MG63 (cell line): ENCODE data around the gene SLC47A1. TPM values are rescaled to one million over a fixed set of nuclear protein-coding genes. Genes with fewer than 3 reads are reported as not detected.
"Not testable (repeated sequence)": the region's sequence is repeated elsewhere in the genome, so short reads cannot be mapped to it uniquely, and the experiment has no call there.

Experiments
- DNase-seq: peaks from one replicate; pipeline ENCODE4 v3.0.0-alpha.2; 2020
- H3K27me3 ChIP-seq: fragments of 250-450 bp; sonication (Bioruptor Pico); 2 replicates; pipeline ENCODE4 v1.5.1; 2020; ENCODE audit warnings: mild to moderate bottlenecking, moderate library complexity
- H3K36me3 ChIP-seq: fragments of 250-450 bp; sonication (Bioruptor Pico); 2 replicates; pipeline ENCODE4 v1.5.1; 2020; ENCODE audit warnings: mild to moderate bottlenecking, moderate library complexity
- H3K4me3 ChIP-seq: fragments of 250-450 bp; sonication (Bioruptor Pico); 2 replicates; pipeline ENCODE4 v1.5.1; 2020; ENCODE audit warnings: mild to moderate bottlenecking, moderate library complexity
- H3K9me3 ChIP-seq: fragments of 250-450 bp; sonication (Bioruptor Pico); 2 replicates; pipeline ENCODE4 v1.5.1; 2020; ENCODE audit warnings: mild to moderate bottlenecking, moderate library complexity
- total RNA-seq: library from RNA; depleted of rRNA; stranded (reverse); fragments of >200 nt; shearing (Covaris generic); gene quantifications from 2 replicates; pipeline ENCODE4 v1.2.3, GENCODE V29; 2014; ENCODE audit warnings: low replicate concordance

SLC47A1 gene
- total RNA-seq, 1 experiment from 2014 or later = 12.0 TPM

DNA sequence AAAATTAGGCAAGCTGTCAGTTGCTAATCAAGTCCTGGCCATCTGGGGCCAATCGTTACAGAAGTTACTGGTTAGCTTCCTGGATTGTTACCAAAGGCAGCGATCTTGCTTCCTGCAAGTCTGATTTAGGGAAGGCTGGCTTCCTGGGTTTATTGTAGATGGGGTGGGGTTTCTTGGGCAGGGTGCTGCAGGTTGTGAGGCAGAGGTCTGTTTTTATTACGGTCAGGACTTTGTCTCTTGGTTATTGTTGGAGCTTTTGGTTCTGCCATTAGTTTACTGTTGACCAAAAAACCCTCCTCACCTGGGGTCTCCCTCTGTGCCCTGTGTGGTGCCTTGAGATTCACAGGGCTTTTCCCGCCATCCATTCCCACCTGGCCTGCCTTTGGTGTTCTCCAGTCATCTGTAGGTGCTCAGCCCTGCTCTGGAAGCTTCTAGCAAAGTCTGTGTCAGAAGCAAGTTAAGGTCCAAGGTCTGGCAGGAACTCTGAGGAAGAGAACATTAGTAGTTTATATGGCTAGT, 36.9 kb downstream of the SLC47A1 start:
- Histone ChIP-seq H3K27me3 (no peaks in the 10 kb centered on the region), H3K9me3 (no peaks in the 10 kb centered on the region), H3K4me3 (no peak overlapping the region), H3K36me3 (no peaks in the 10 kb centered on the region)
- DNase-seq = no peak

DNA sequence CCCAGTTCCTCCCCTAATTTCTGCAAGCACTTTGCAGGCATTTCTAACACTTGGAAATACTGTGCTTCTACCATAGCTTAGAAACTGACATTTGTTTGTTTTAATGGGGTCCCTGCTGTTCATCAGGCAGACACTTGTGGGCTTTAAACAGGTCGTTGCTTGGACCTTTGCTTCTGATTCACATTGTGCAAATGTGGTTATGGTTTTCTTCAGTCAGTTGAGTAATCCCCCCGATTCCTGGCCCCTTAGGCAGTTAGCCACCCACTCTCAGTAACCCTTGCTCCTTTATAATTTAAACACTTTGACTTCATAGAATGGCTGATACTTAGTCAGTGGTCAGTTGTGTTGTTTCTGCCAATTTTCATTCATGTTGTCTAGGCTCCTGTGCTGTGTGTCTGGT, 39.4 kb downstream of the SLC47A1 start:
- no peak for DNase-seq
- Histone ChIP-seq H3K36me3 (no peaks in the 10 kb centered on the region), H3K9me3 (no peaks in the 10 kb centered on the region), H3K4me3 (no peak overlapping the region), H3K27me3 (no peaks in the 10 kb centered on the region)

DNA sequence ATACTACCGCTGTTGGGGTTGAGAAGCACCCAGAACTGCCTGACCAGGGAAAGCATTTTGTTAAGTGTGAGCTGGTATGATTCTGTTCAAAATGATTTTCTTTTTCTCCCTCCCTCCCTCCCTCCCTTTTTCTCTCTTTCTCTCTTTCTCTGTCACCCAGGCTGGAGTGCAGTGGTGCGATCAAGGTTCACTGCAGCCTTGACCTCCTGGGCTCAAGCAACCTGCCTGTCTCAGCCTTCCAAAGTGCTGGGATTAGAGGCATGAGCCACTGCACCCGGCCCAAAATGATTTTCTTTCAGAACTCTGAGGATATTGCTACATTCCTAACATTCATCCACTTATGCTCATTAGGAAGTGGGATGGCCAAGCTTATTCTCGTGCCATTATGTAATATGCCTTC, 41.3 kb downstream of the SLC47A1 start:
- H3K4me3 ChIP-seq = no peak overlapping the region
- no peaks in the 10 kb centered on the region for H3K36me3 ChIP-seq
- no peaks in the 10 kb centered on the region for H3K27me3 ChIP-seq
- H3K9me3 ChIP-seq = no peaks in the 10 kb centered on the region
- DNase-seq = no peak

DNA sequence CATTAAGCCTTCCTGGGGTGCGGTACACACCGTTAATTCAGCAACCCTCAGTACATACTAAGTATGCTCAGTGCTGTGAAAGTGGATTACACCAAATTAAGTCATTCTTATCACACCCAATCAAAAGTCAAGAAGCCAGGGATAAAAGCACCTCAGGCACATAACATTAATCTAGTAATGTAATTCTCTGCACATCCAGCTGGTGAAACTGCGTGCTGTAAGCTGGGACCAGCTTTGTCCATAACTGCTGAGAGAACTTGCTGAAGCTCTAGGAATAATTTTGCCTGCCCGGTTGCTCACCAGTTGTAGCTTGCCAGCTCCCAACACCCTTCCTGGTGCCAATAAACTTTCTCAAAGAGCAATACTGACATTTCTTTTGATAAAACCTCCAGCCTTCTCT, 44.9 kb downstream of the SLC47A1 start:
- no peaks in the 10 kb centered on the region for H3K36me3 ChIP-seq
- H3K9me3 ChIP-seq = no peaks in the 10 kb centered on the region
- no peaks in the 10 kb centered on the region for H3K27me3 ChIP-seq
- H3K4me3 ChIP-seq = no peak overlapping the region
- DNase-seq = no peak

DNA sequence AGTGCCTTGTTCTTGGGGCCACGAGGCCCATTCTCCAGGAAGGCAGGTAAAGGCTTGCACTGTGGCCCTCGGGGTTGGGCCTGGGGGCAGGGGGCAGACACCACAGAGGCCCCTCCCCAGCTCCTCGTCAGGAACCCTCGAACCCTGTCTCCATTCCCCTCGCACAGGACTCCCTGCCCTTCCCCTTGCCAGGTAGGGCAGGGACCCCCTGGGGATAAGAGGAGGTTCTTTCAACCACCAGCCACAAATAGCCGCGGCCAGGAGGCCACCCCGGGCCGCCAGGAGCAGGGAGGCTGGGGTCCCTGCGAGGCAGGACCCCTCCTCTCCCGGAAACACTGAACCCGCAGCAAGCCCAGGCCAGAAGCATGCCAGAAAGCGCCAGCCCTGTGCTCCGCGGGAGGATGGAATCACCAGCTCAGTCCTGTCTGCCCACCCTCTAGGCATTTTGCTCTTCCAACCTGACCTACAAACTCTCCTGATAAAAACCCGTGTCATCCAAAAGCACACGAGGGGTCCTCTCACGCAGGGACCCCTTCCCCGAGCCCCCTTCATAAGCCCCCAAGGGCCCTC, 45.6 kb downstream of the SLC47A1 start:
- H3K9me3 ChIP-seq = no peaks in the 10 kb centered on the region
- no peak for DNase-seq
- H3K4me3 ChIP-seq = no peak overlapping the region
- H3K27me3 ChIP-seq = no peaks in the 10 kb centered on the region
- H3K36me3 ChIP-seq = no peaks in the 10 kb centered on the region

DNA sequence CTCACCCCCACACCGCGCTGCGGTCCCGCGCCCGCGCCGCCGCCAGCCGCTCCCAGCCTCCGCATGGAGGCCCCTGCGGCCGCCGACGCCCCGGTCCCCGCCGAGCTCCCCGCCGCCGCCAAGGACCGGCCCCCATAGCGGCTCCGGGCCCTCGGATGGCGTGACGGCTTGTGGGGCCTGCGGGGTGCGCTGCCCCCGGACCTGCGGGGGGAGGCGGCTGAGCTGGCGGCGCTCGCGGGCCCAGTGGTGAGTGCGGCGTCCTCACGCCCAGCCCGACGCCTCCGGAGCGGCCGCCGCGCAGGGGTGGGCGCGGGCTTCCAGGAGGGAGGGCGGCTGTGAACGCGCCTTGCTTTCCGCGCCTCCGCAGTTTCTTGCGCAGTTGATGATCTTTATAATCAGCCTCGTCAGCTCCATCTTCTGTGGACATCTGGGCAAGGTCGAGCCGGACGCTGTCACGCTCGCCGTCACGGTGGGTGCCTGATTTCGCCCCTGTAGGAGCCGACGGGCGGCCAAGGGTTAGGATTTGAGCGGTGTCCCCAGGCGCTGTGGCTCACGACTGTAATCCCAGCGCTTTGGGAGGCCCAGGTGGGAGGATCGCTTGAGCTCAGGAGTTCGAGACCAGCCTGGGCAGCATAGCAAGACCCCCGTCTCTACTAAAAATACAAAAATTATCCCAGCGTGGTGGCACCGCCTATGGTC, 46.4 kb downstream of the SLC47A1 start:
- Histone ChIP-seq H3K9me3 (no peaks in the 10 kb centered on the region), H3K36me3 (no peaks in the 10 kb centered on the region), H3K4me3 (no peak overlapping the region), H3K27me3 (no peaks in the 10 kb centered on the region)
- no peak for DNase-seq

DNA sequence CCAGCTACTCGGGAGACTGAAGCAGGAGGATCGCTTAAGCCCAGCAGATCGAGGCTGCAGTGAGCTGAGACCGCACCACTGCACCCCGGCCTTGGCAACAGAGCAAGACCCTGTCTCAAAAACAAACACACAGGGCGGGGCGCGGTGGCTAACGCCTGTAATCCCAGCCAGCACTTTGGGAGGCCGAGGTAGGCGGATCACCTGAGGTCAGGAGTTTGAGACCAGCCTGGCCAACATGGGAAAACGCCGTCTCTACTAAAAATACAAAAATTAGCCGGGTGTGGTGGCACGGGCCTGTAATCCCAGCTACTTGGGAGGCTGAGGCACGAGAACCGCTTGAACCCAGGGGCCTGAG, 46.9 kb downstream of the SLC47A1 start:
- H3K4me3 ChIP-seq, H3K36me3 ChIP-seq, H3K27me3 ChIP-seq: not testable (repeated sequence)

DNA sequence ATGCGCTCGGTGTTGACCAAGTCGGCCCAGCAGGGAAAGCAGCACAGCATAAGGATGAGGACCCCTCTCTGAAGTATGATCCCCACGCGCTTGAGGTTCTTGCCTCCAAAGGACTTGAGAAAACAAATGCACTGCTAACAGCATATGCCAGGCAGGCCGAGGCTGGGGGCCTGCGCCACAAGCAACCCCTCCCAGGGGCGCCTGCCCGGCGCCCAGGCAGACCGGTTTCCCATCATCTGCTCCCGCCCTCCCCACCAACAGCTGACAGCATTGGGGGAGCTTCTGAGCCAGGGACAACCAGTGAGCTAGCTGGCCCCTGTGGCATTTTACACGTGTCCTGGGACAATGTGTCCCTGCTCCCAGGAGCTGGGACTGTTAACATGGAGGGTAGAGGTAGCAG, 48.5 kb downstream of the SLC47A1 start:
- DNase-seq, H3K9me3 ChIP-seq, H3K27me3 ChIP-seq, H3K4me3 ChIP-seq, H3K36me3 ChIP-seq: not testable (repeated sequence)

More for the DNA sequence above, 46.9 kb downstream of the SLC47A1 start:
- not testable (repeated sequence) for DNase-seq, H3K9me3 ChIP-seq

DNA sequence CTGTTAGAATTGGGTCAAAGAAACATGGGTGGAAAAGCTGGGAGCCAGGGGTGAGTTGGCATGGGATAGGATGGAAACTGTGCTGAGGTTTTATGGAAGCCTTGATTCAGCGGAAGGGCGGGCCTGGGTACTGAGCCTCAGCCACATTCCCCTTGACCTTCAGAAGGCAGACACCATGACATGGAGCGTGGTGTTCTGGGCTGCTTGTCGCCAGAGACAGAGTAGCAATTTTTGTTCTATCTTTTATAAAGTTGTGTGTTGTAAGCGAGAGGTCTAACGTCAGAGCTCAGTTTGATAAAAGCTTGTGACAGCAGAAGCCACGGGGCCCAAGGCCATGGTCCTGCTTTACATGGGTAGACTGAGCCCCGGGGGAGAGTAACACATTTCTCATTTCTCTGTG, 50.2 kb downstream of the SLC47A1 start:
- Histone ChIP-seq H3K4me3 (no peak overlapping the region), H3K27me3 (no peaks in the 10 kb centered on the region), H3K36me3 (no peaks in the 10 kb centered on the region), H3K9me3 (no peaks in the 10 kb centered on the region)
- DNase-seq = no peak

DNA sequence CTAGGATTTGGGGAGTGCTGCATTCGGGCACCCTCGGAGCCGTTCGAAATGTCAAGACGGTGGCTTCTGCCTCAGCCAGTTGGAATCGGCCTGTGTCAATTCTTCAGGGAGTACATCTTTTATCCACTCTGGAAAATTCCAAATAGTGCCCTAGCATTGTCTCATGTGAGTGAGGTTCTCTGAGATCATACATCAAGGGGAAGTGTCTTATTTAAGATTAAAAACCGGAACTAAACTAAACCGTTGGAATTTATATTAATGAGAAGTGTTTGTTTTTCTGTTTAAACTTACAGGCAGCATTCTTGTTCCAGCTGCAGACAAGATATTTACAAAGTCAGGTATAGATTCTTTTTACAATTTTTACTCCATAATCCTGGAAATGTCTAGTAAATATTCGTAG, 56.8 kb downstream of the SLC47A1 start:
- no peaks in the 10 kb centered on the region for H3K27me3 ChIP-seq
- no peaks in the 10 kb centered on the region for H3K36me3 ChIP-seq
- no peaks in the 10 kb centered on the region for H3K9me3 ChIP-seq
- H3K4me3 ChIP-seq = no peak overlapping the region
- no peak for DNase-seq

DNA sequence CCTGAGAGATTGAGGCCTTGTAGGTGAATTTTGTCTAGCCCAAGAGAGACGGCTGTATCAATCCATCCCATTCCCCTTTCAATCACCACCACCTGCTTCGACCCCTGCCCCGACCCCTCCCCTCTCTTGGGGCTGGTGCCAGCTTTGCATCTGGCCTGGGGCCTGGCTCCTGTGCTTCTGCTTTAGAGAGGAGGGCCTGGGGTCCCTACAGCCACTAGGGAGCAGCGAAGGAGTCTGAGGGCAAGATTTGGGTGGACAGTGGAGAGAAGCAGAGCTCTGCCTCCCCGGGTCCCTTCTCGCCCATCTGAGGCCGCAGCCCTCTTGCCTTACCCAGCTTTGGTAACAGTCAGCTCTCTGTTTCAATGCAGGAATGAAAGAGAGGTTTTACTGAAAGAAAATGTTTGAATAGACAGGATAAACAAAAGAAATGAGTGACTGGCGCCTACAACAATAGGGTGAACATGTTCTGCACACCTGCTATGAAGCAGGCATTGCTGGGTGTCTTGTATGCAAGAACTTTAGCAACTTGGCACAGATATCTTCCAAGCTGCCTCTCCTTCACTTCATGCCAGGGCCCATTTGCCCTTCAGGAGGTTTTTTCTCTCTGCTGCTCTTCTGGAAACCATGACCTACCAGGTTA, 57.4 kb downstream of the SLC47A1 start:
- Histone ChIP-seq H3K4me3 (no peak overlapping the region), H3K36me3 (no peaks in the 10 kb centered on the region), H3K27me3 (no peaks in the 10 kb centered on the region), H3K9me3 (no peaks in the 10 kb centered on the region)
- DNase-seq = no peak

DNA sequence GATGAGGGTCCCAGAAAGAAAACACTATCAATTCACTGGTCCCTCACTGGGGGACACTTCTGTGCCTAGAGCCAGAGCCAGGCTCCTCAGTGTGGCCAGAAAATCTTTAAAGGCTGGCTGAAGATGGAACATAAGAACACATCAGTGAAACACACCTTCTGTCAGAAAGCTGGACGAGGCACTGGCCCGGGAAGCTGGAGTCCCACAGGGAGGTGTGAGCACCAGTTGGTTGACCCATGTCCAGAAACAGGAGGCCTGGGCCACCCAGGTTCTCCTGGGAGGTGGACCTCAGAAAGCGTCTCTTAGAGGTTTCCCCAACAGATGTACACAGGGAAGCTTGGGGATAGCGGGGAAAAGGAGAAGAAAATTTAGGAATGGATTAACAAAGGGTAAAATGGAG, 58.7 kb downstream of the SLC47A1 start:
- Histone ChIP-seq H3K36me3 (no peaks in the 10 kb centered on the region), H3K27me3 (no peaks in the 10 kb centered on the region), H3K9me3 (no peaks in the 10 kb centered on the region), H3K4me3 (no peak overlapping the region)
- DNase-seq = no peak

DNA sequence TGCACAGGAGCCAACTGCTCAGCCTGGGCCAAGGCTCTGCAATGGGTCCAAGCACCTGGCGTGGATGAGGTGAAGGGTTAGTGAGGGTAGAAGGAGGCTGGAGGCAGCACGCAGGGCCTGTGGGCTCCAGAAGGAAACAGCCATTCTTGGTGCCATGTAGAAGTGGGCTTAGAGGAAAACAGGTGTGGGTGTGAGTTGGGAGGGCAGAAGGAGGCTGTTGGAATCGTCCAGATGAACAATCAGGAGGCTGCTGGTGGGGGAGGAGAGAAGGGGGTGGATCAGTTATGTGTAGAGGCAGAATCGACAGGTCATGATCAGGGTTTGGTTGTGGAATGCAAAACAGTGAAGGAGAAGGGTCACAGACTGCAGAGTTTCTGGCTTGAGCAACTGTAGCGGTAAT, 63.2 kb downstream of the SLC47A1 start:
- H3K36me3 ChIP-seq = no peaks in the 10 kb centered on the region
- no peaks in the 10 kb centered on the region for H3K27me3 ChIP-seq
- no peak overlapping the region for H3K4me3 ChIP-seq
- no peaks in the 10 kb centered on the region for H3K9me3 ChIP-seq
- no peak for DNase-seq

DNA sequence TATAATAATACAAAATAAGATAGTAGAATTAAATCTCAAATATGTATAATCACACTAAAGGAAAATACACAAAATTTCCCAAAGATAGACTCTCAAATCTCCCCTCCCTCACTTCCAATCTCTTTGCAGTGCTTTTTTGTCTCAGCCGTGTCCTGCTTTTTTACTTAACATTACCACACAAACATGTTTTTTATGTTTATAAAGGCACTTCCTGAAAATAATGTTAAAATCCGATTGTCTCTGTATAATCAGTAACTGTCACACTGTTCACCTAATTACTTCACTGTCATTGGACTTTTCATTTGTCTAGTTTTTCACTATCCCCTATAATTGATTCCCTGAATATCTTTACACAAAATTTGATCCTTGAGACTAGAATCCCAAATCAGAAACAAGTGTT, 76.7 kb downstream of the SLC47A1 start:
- H3K27me3 ChIP-seq = no peaks in the 10 kb centered on the region
- DNase-seq = no peak
- no peak overlapping the region for H3K4me3 ChIP-seq
- H3K36me3 ChIP-seq = no peaks in the 10 kb centered on the region
- no peaks in the 10 kb centered on the region for H3K9me3 ChIP-seq

DNA sequence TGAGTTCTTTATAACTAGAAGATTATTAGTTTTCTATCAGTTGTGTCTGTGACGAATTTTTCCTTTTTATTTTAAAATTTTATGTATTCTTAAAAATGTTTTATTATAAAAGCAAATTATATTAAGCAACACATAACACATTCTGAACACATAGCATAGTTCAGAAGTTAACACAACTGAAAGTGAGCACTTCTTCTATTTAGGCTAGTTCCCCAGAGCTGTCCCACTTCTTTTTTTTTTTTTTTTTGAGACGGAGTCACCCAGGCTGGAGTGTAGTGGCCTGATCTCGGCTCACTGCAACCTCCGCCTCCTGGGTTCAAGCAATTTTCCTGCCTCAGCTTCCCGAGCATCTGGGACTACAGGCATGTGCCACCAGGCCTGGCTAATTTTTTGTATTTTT, 77.2 kb downstream of the SLC47A1 start:
- no peaks in the 10 kb centered on the region for H3K9me3 ChIP-seq
- no peak for DNase-seq
- no peaks in the 10 kb centered on the region for H3K36me3 ChIP-seq
- H3K27me3 ChIP-seq = no peaks in the 10 kb centered on the region
- H3K4me3 ChIP-seq = no peak overlapping the region

DNA sequence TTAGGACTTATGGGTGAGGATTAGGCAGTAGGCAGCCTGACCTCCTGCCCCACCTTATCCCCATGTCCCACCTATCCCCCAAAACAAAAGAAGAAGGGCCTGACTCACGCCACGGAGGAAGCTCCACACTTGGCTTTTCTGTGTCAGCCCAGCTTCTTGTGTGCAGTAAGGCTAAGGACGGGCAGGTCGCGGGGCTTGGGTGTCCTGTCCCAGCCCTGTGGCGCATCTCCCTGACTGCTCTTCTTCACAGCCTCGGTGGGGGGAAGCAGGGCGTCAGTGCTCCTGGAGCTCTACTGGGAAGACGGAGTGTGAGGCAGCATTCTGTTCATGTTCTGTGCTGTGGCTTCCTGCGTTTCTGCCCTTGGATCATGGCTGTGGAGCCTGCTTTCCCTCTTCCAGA, 80.3 kb downstream of the SLC47A1 start:
- no peaks in the 10 kb centered on the region for H3K36me3 ChIP-seq
- no peak overlapping the region for H3K4me3 ChIP-seq
- no peaks in the 10 kb centered on the region for H3K9me3 ChIP-seq
- no peak for DNase-seq
- no peaks in the 10 kb centered on the region for H3K27me3 ChIP-seq

DNA sequence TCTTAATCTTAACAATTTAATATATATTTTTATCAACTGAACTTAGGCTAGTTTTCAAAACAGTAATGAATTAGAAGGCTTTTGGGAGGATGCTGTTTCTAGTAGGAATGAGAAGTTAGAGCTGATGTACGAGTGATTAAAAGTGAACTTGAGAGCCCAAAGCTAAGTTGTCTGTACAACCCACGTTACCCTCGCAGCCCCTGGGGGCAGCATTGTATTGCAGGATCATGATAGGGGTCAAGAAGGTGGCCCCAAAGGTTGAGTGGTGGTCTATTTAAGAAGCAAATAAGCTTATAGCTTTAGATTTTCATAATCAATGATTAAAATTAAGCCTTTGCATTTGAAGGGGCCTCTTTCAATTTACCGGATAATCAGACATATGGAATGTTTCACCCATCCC, 81.2 kb downstream of the SLC47A1 start:
- peaks cover 6% of the 10 kb centered on the region for H3K9me3 ChIP-seq
- no peak for DNase-seq
- no peaks in the 10 kb centered on the region for H3K27me3 ChIP-seq

DNA sequence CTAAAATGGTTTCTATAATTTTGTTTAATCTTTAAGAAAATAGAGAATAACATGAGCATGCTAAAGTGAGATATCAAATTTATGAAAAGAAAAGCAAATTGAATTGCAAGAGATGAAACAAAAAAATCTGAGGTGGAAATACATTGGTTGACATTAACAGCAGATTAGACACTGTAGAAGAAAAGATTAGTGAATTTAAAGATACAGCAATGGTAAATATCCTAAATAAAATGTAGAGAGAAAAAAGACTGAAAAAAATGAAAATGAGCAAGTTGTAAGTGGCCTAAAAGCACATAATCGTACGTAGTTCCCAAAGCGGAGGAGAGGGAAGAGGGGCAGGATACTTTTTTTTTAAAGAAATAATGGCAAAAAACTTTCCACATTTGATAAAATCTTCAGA, 84.4 kb downstream of the SLC47A1 start:
- H3K27me3 ChIP-seq = no peaks in the 10 kb centered on the region
- no peak overlapping the region for H3K4me3 ChIP-seq
- peaks cover 8% of the 10 kb centered on the region for H3K9me3 ChIP-seq
- DNase-seq = no peak
- no peaks in the 10 kb centered on the region for H3K36me3 ChIP-seq

More for the DNA sequence above, 81.2 kb downstream of the SLC47A1 start:
- no peaks in the 10 kb centered on the region for H3K36me3 ChIP-seq
- H3K4me3 ChIP-seq = no peak overlapping the region
